NCI-H2029 (cell line): ENCODE results near the gene CDKL2.
"Not testable (repeated sequence)": the region's sequence is repeated elsewhere in the genome, so short reads cannot be mapped to it uniquely, and the experiment has no call there.

Experiments used
- DNase-seq: peaks from one replicate; lab custom pipeline; 2025; lab: John Stamatoyannopoulos, UW

CDKL2 gene

DNA sequence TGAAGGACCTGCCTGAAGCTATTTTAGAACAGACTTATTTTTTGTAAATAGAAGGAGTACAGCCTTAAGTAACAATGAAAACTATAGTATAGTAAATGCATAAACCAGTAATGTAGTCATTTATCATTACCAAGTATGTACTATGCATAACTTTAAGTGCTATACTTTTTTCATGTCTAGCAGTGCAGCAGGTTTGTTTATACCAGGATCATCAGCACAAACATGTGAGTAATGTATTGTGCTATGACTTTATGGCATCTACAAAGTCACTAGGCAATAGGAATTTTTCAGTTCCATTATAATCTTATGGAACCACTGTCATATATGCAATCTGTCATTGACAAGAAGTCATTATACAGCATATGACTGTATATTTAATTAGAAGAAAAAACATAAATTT, 77.9 kb downstream of the CDKL2 start:
- no peak for DNase-seq

DNA sequence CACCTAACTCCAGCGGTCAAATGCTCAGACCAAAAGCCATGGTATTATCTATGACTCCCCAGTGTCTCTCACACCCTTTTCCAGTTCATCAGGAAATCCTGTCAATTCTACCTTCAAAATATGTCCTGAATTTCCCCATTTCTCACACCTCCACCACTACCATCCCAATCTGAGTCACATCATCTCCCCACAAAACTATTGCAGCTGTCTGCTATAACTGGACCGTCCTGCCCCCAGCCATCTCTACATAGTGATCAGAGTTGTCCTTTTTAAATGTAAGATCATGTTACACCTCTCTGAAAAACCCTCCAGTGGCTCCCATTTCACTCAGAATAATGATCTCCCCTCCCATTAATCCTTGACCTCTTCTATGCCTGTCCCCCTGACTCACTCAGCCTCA, 81.3 kb downstream of the CDKL2 start:
- DNase-seq: no peak

DNA sequence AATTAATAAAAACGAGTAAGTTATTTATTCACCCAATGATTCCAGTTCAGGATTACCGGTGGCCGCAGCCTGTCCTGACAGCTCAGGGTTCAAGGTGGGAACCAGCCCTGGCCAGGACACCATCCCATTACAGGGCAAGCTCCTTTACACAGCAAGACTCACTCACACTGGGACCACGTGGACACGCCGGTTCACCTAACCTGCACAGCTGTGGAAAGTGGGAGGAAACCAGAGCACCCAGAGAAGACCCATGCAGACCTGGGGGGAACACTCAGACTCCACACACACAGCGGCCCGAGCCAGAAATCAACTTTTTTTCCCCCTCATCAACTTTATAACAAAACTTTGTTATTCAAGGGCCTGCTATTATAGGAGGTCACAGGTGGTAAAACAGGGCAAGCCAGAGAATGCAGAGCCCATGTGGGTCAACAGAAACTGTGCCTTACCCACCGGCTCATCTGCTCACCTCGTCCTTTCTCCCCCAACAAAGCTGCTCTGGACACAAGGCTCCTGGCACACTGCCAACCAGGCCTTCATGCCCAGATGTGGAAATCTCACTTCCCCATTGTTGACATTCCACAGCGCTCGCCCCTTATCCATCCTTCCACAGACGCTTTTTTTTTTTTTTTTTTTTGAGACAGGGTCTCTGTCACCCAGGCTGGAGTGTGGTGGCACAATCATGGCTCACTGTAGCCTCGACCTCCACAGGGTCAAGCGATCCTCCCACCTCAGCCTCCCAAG, 82.5 kb downstream of the CDKL2 start:
- DNase-seq: peak; percentile 6

DNA sequence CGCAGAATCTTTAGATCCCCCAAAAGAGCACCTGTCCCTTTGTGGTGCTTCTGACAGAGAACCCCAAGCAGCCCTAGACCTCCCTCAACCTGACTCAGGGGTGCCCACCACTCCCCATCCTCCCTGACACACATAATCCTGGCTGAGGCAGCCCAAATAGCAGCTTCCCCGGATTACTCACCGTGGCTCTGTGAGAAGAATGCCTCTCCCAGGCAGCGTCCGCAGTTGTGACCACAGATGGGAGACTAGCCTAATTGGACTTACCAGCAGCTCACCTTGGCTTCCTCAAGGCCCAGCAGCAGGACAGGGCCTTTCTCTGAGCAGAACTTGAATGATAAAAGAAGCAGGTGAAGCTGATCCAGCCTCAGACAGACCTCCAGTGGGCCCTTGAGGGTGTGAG, 84.8 kb downstream of the CDKL2 start:
- DNase-seq: no peak

DNA sequence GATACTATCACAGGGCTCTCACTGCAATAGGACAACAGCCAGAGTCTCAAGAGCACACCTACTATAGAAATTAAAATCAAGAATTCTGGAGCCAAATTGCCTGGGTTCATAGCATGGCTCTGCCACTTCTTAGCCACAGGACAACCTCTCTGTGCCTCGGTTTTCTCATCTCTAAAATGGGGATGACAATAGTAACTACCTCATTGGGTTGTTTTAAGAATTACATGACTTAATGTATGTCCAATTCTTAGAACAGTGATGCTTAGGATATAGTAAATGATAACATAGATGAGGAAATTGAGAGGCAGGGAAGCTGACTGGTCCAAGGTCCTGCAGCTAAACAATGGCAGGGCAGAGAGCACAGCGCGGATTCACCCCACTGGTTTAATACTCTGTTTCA, 85.5 kb downstream of the CDKL2 start:
- no peak for DNase-seq

DNA sequence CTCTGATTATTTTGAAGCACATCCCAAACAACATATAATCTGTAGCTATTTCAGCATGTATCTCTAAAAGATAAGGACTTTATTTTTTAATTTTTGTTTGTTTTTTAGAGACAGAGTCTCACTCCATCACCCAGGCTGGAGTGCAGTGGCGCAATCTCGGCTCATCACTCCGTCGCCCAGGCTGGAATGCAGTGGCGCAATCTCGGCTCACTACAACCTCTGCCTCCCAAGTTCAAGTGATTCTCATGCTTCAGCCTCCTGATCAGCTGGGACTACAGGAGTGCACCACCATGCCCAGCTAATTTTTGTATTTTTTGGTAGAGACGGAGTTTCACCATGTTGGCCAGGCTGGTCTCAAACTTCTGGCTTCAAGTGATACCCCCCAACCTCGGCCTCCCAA, 86.1 kb downstream of the CDKL2 start:
- not testable (repeated sequence) for DNase-seq

DNA sequence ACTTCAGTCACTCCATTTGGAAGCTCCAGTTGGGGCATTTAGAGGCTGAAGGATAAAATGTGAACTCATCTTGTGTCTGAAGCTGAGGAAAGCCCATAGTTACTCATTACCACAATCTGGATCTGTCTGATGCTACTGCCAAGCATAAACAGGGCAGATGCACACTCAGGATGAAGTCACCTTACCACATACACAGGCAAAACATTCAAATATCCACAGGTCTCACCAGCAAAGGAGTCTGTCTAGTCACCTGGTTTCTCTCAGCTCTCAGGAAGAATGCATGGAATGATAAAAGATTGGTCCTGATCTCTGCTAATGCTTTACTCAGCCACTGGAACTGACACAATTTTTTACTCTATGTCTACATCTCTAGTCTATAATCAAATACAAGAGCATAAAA, 87.5 kb downstream of the CDKL2 start:
- DNase-seq: no peak

DNA sequence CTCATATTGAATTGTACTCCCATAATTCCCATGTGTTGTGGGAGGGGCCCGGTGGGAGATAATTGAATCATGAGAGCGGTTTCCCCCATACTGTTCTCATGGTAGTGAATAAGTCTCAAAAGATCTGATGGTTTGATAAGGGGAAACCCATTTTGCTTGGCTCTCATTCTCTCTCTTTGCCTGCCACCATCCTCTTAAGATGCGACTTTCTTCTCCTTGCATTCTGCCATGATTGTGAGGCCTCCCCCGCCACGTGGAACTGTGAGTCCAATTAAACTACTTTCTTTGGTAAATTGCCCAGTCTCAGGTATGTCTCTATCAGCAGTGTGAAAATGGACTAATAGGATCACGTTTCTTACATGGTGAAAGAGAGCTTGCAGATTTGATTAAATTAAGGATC, 93.0 kb downstream of the CDKL2 start:
- DNase-seq: not testable (repeated sequence)

DNA sequence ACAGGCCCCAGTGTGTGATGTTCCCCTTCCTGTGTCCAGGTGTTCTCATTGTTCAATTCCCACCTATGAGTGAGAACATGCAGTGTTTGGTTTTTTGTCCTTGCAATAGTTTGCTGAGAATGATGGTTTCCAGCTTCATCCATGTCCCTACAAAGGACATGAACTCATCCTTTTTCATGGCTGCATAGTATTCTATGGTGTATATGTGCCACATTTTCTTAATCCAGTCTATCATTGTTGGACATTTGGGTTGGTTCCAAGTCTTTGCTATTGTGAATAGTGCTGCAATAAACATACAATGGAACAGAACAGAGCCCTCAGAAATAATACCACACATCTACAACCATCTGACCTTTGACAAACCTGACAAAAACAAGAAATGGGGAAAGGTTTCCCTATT, 96.4 kb downstream of the CDKL2 start:
- not testable (repeated sequence) for DNase-seq

GRCh38 chr4:75533339-75533887, 96.9 kb downstream of the CDKL2 start:
- not testable (repeated sequence) for DNase-seq

GRCh38 chr4:75531536-75532143, 98.7 kb downstream of the CDKL2 start:
- DNase-seq: not testable (repeated sequence)

DNA sequence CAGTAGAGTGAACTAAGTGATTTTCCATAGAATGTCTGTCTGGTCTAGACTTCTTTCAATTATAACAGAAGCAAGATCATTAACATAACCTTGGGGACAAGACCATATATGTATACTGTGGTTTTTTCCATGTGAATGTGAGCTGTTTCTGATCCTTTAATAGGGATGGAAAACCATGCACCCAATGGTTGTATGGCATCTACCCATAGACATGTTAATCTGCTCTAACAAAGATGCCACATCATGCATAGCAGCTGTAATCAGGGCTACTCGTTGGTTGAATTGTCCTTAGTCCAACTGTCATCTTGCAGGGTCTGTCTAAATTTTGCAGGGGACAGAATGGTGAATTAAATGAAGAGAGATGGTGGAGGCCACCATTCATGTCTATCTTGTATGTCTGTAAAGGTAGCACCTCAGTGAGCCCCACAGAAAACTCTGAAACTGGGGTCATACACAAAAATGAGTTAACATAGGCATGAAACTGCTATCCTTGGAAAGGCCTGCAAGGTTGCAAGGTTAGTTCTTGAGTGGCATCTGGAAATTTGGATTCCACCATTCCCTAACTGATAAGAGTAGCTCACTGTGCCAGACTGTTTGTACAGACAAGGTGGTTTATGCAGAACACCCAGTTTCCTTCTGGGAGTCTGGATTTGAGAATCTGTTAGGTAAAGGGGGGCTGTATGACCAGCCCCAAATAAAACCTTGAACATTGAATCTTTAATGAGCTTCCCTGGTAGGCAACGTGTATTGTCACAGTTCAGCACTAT, 99.6 kb downstream of the CDKL2 start:
- DNase-seq: no peak
